K562 (cell line): ENCODE results near the gene YPEL5. TPM values are rescaled to one million over a fixed set of nuclear protein-coding genes. Genes with fewer than 3 reads are reported as not detected.

Experiments
- AFF4 ChIP-seq: sonication (generic); formaldehyde crosslinking; IDR thresholded peaks from 2 replicates; pipeline ENCODE4 v1.8.0; 2023; ENCODE audit warnings: mild to moderate bottlenecking, missing genetic modification reagents
- E2F5 ChIP-seq: sonication (generic); formaldehyde crosslinking; IDR thresholded peaks from 2 replicates; pipeline ENCODE4 v1.8.0; 2022; ENCODE audit warnings: mild to moderate bottlenecking, missing genetic modification reagents
- FOS ChIP-seq: IDR thresholded peaks from 3 replicates; pipeline ENCODE4 v1.6.1; 2011; ENCODE audit not compliant: insufficient read length; ENCODE audit errors: extremely low read depth
- FOXO4 ChIP-seq: fragments of 450-650 bp; formaldehyde crosslinking; IDR thresholded peaks from 2 replicates; pipeline ENCODE4 v1.4.0; 2020; ENCODE audit warnings: mild to moderate bottlenecking, moderate library complexity
- FOXP1 ChIP-seq: sonication (generic); formaldehyde crosslinking; IDR thresholded peaks from 2 replicates; pipeline ENCODE4 v1.8.0; 2022; ENCODE audit warnings: mild to moderate bottlenecking, missing genetic modification reagents
- GTF3C2 ChIP-seq: IDR thresholded peaks from 3 replicates; pipeline ENCODE4 v1.6.1; 2011; ENCODE audit warnings: borderline replicate concordance, mild to moderate bottlenecking, moderate library complexity; ENCODE audit not compliant: insufficient read length; ENCODE audit errors: extremely low read depth
- HCFC1 ChIP-seq: IDR thresholded peaks from 2 replicates; pipeline ENCODE4 v1.6.1; 2012; ENCODE audit warnings: low read depth, low read length, improper control_type of control experiment
- MCM7 ChIP-seq, 2 experiments: fragments of 450-650 bp; IDR thresholded peaks; 2 replicates each; pipeline ENCODE4 v1.6.1; 2016 to 2018
- MLLT1 ChIP-seq, 2 experiments: fragments of 450-650 bp; IDR thresholded peaks; 2 replicates each; pipeline ENCODE4 v1.6.1; 2016
- OTX1 ChIP-seq: fragments of 450-650 bp; formaldehyde crosslinking; IDR thresholded peaks from 2 replicates; pipeline ENCODE4 v1.4.0; 2022; ENCODE audit warnings: mild to moderate bottlenecking
- POLR3A ChIP-seq: IDR thresholded peaks from 2 replicates; pipeline ENCODE4 v1.6.1; 2011; ENCODE audit warnings: borderline replicate concordance, mild to moderate bottlenecking, moderate library complexity; ENCODE audit not compliant: insufficient read length, insufficient read depth; ENCODE audit errors: extremely low read depth
- POU5F1 ChIP-seq: fragments of 150-350 bp; IDR thresholded peaks from 2 replicates; pipeline ENCODE4 v1.6.1; 2014; ENCODE audit warnings: borderline replicate concordance, low read length, low read depth, mild to moderate bottlenecking; ENCODE audit not compliant: partially characterized antibody
- RHOXF2B ChIP-seq: fragments of 250-450 bp; sonication (Bioruptor Pico); conservative IDR thresholded peaks from 2 replicates; pipeline ENCODE4 v1.5.1; 2021
- ZFX ChIP-seq: sonication (generic); formaldehyde crosslinking; IDR thresholded peaks from 2 replicates; pipeline ENCODE4 v1.8.0; 2022; ENCODE audit warnings: mild to moderate bottlenecking, missing genetic modification reagents, moderate library complexity
- ZNF140 ChIP-seq: fragments of 250-450 bp; sonication (Bioruptor Pico); IDR thresholded peaks from 2 replicates; pipeline ENCODE4 v1.8.0; 2021; ENCODE audit warnings: moderate library complexity, mild to moderate bottlenecking, inconsistent platforms
- ZNF354B ChIP-seq: fragments of 250-450 bp; sonication (Bioruptor Pico); IDR thresholded peaks from 2 replicates; pipeline ENCODE4 v1.4.0; 2020
- ZNF445 ChIP-seq: fragments of 250-450 bp; sonication (Bioruptor Pico); IDR thresholded peaks from 2 replicates; pipeline ENCODE4 v1.4.0; 2020; ENCODE audit warnings: low read depth, mild to moderate bottlenecking, moderate library complexity
- polyA plus RNA-seq, 8 experiments: library from polyadenylated mRNA; depleted of rRNA in 4 of 8; stranded (reverse) in 5 of 8; unstranded in 3 of 8; fragments of >200 nt; fragmentation: Nextera tagmentation in 2 of 8; fragmentation: Illumina TruSeq in 1 of 8; extraction: Ambion mirVana in 2 of 8; extraction: Trizol in 1 of 8; gene quantifications; 2 replicates each; pipeline versions ENCODE4 v1.2.1 to v1.2.3, GENCODE V29; 2011 to 2014; ENCODE audit warnings: inconsistent platforms in 1 of 8, missing spikeins in 1 of 8
- total RNA-seq, 7 experiments: library from RNA; depleted of rRNA in 6 of 7; stranded (reverse); fragments of >200 nt in 6 of 7; fragmentation: Illumina TruSeq in 2 of 7; extraction: Trizol in 2 of 7; gene quantifications; 2 replicates each; pipeline versions ENCODE4 v1.2.1 to v1.2.3, GENCODE V29; 2011 to 2021; ENCODE audit warnings: low replicate concordance in 1 of 7

The YPEL5 gene
- total and polyA plus RNA-seq, 9 of the 15 experiments (the other 6 are each of a cell fraction or from before 2014, with no cell fraction given), result 5.4 to 34.4 (median 12.3) TPM

GRCh38 chr2:30147715-30148610, 1.2 kb downstream of the YPEL5 start (continued):
- TF ChIP-seq AFF4 (CRISPR knock-in tag) (no peak), ZNF140 (CRISPR knock-in tag) (no peak), HCFC1 (no peak), FOS (peak; percentile 51), ZNF445 (CRISPR knock-in tag) (no peak), E2F5 (CRISPR knock-in tag) (no peak), POLR3A (no peak), MLLT1 (IDR thresholded peaks at IDR 0.05) (no peak), GTF3C2 (no peak), OTX1 (CRISPR knock-in tag) (no peak), ZFX (CRISPR knock-in tag) (no peak), RHOXF2B (no peak), MCM7 (IDR thresholded peaks at IDR 0.05) (no peak), POU5F1 (no peak), FOXP1 (CRISPR knock-in tag) (no peak), FOXO4 (CRISPR knock-in tag) (no peak), ZNF354B (CRISPR knock-in tag) (no peak)
